SK-N-SH treated with all-trans-retinoic acid at 6 μM for 48 hours (cell line): Measurements from ENCODE around the gene ZNF415.

Experiments
- ATAC-seq: fragments of 200-7000 bp; cut with Tn5 transposase; 3 replicates; pipeline ENCODE4 v1.9.1; 2020; ENCODE audit warnings: mild to moderate bottlenecking, moderate library complexity
- ARNTL ChIP-seq: fragments of 450-650 bp; formaldehyde crosslinking; IDR thresholded peaks from 2 replicates; pipeline ENCODE4 v1.5.0; 2020; ENCODE audit warnings: low read depth, mild to moderate bottlenecking, moderate library complexity, borderline replicate concordance
- BACH2 ChIP-seq: fragments of 250-450 bp; sonication (Bioruptor Pico); IDR thresholded peaks from 2 replicates; pipeline ENCODE4 v1.9.0; 2021; ENCODE audit warnings: mild to moderate bottlenecking, borderline replicate concordance
- CSDC2 ChIP-seq: fragments of 250-450 bp; sonication (Bioruptor Pico); IDR thresholded peaks from 2 replicates; pipeline ENCODE4 v1.5.0; 2020; ENCODE audit warnings: mild to moderate bottlenecking, moderate library complexity
- ESRRG ChIP-seq: fragments of 250-450 bp; sonication (Bioruptor Pico); IDR thresholded peaks from 2 replicates; pipeline ENCODE4 v1.6.1; 2021; ENCODE audit warnings: mild to moderate bottlenecking
- GLIS3 ChIP-seq: fragments of 250-450 bp; sonication (Bioruptor Pico); IDR thresholded peaks from 2 replicates; pipeline ENCODE4 v1.5.0; 2020; ENCODE audit warnings: mild to moderate bottlenecking, moderate library complexity
- ISL1 ChIP-seq: fragments of 250-450 bp; sonication (Bioruptor Pico); IDR thresholded peaks from 2 replicates; pipeline ENCODE4 v2.1.2; 2022; ENCODE audit warnings: mild to moderate bottlenecking, moderate library complexity
- OSR1 ChIP-seq: fragments of 250-450 bp; sonication (Bioruptor Pico); IDR thresholded peaks from 2 replicates; pipeline ENCODE4 v1.8.0; 2022; ENCODE audit warnings: moderate library complexity, mild to moderate bottlenecking, inconsistent platforms
- PATZ1 ChIP-seq: fragments of 250-450 bp; sonication (Bioruptor Pico); IDR thresholded peaks from 2 replicates; pipeline ENCODE4 v1.8.0; 2020; ENCODE audit warnings: mild to moderate bottlenecking, moderate library complexity, borderline replicate concordance
- PPARA ChIP-seq: fragments of 250-450 bp; sonication (Bioruptor Pico); IDR thresholded peaks from 2 replicates; pipeline ENCODE4 v1.5.0; 2020; ENCODE audit warnings: mild to moderate bottlenecking, borderline replicate concordance
- RARB ChIP-seq: fragments of 250-450 bp; sonication (Bioruptor Pico); IDR thresholded peaks from 2 replicates; pipeline ENCODE4 v1.8.0; 2021; ENCODE audit warnings: mild to moderate bottlenecking, moderate library complexity
- SNAI2 ChIP-seq: fragments of 250-450 bp; sonication (Bioruptor Pico); IDR thresholded peaks from 2 replicates; pipeline ENCODE4 v1.5.0; 2020; ENCODE audit warnings: mild to moderate bottlenecking, moderate library complexity
- TCF4 ChIP-seq: fragments of 250-450 bp; sonication (Bioruptor Pico); IDR thresholded peaks from 2 replicates; pipeline ENCODE4 v1.8.0; 2021; ENCODE audit warnings: mild to moderate bottlenecking, moderate library complexity, borderline replicate concordance
- TOX ChIP-seq: fragments of 250-450 bp; sonication (Bioruptor Pico); IDR thresholded peaks from 2 replicates; pipeline ENCODE4 v1.8.0; 2021; ENCODE audit warnings: mild to moderate bottlenecking, moderate library complexity, borderline replicate concordance
- TSHZ2 ChIP-seq: fragments of 250-450 bp; sonication (Bioruptor Pico); IDR thresholded peaks from 2 replicates; pipeline ENCODE4 v1.5.0; 2020; ENCODE audit warnings: mild to moderate bottlenecking, moderate library complexity
- ZC3H10 ChIP-seq: fragments of 250-450 bp; sonication (Bioruptor Pico); IDR thresholded peaks from 2 replicates; pipeline ENCODE4 v1.5.1; 2021; ENCODE audit warnings: mild to moderate bottlenecking, moderate library complexity
- ZFP30 ChIP-seq: fragments of 450-650 bp; formaldehyde crosslinking; IDR thresholded peaks from 2 replicates; pipeline ENCODE4 v1.5.0; 2022; ENCODE audit warnings: mild to moderate bottlenecking, moderate library complexity
- ZNF565 ChIP-seq: fragments of 450-650 bp; formaldehyde crosslinking; conservative IDR thresholded peaks from 2 replicates; pipeline ENCODE4 v1.5.0; 2020; ENCODE audit warnings: low read depth, mild to moderate bottlenecking, moderate library complexity
- ZNF70 ChIP-seq: fragments of 450-650 bp; formaldehyde crosslinking; IDR thresholded peaks from 2 replicates; pipeline ENCODE4 v1.5.0; 2020; ENCODE audit warnings: mild to moderate bottlenecking, moderate library complexity
- ZNF8 ChIP-seq: fragments of 450-650 bp; formaldehyde crosslinking; IDR thresholded peaks from 2 replicates; pipeline ENCODE4 v1.5.0; 2020; ENCODE audit warnings: mild to moderate bottlenecking, moderate library complexity
- TF ChIP-seq, protein P1 (sequence below): fragments of 250-450 bp; sonication (Bioruptor Pico); IDR thresholded peaks from 2 replicates; pipeline ENCODE4 v1.5.1; 2021; ENCODE audit warnings: mild to moderate bottlenecking, moderate library complexity
- TF ChIP-seq, protein P2 (sequence below): fragments of 250-450 bp; sonication (Bioruptor Pico); IDR thresholded peaks from 2 replicates; pipeline ENCODE4 v1.8.0; 2021; ENCODE audit warnings: low read depth, mild to moderate bottlenecking, moderate library complexity, borderline replicate concordance

ZNF415 gene

GRCh38 chr19:53161123-53161522, 28.4 kb upstream of the ZNF415 start:
- no peak for TF ChIP-seq PATZ1 (CRISPR knock-in tag)
- TF ChIP-seq, protein P1, sequence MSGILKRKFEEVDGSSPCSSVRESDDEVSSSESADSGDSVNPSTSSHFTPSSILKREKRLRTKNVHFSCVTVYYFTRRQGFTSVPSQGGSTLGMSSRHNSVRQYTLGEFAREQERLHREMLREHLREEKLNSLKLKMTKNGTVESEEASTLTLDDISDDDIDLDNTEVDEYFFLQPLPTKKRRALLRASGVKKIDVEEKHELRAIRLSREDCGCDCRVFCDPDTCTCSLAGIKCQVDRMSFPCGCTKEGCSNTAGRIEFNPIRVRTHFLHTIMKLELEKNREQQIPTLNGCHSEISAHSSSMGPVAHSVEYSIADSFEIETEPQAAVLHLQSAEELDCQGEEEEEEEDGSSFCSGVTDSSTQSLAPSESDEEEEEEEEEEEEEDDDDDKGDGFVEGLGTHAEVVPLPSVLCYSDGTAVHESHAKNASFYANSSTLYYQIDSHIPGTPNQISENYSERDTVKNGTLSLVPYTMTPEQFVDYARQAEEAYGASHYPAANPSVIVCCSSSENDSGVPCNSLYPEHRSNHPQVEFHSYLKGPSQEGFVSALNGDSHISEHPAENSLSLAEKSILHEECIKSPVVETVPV (CRISPR knock-in tag) = no peak
- ATAC-seq = no peak

DNA sequence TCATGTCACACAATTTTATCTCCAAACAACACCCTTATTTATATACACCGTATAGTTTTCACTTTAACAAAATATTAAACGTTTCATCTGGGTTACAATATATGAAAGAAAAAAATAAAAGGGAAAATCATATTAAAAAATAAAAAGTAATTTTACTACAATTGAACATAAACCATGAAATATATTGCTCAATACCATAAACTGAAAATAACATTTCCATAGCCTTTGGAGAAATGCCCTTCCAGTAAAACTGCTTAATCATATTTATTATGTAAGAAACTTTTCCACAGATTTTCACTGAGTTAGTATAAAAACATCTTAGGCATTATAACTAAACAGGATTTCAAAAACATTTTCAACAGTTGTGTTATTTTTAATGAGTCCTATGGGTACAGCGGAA, 27.6 kb upstream of the ZNF415 start:
- ATAC-seq = no peak
- TF ChIP-seq PATZ1 (CRISPR knock-in tag) (no peak), BACH2 (CRISPR knock-in tag) (no peak), CSDC2 (CRISPR knock-in tag) (no peak), ISL1 (CRISPR knock-in tag) (no peak), ZC3H10 (CRISPR knock-in tag) (no peak), TOX (no peak), TCF4 (CRISPR knock-in tag) (no peak), RARB (CRISPR knock-in tag) (no peak), ESRRG (no peak)
- TF ChIP-seq, protein P2, sequence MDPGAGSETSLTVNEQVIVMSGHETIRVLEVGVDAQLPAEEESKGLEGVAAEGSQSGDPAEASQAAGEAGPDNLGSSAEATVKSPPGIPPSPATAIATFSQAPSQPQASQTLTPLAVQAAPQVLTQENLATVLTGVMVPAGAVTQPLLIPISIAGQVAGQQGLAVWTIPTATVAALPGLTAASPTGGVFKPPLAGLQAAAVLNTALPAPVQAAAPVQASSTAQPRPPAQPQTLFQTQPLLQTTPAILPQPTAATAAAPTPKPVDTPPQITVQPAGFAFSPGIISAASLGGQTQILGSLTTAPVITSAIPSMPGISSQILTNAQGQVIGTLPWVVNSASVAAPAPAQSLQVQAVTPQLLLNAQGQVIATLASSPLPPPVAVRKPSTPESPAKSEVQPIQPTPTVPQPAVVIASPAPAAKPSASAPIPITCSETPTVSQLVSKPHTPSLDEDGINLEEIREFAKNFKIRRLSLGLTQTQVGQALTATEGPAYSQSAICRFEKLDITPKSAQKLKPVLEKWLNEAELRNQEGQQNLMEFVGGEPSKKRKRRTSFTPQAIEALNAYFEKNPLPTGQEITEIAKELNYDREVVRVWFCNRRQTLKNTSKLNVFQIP (CRISPR knock-in tag) = no peak

- TF ChIP-seq SNAI2 (no peak), OSR1 (CRISPR knock-in tag) (no peak), ZFP30 (CRISPR knock-in tag) (no peak), TOX (no peak), TSHZ2 (CRISPR knock-in tag) (no peak), GLIS3 (CRISPR knock-in tag) (no peak), ZNF565 (CRISPR knock-in tag) (no peak), ARNTL (CRISPR knock-in tag) (no peak), ZNF70 (CRISPR knock-in tag) (no peak), BACH2 (CRISPR knock-in tag) (no peak), ZNF8 (CRISPR knock-in tag) (no peak), PPARA (CRISPR knock-in tag) (no peak), CSDC2 (CRISPR knock-in tag) (no peak), ISL1 (CRISPR knock-in tag) (no peak), RARB (CRISPR knock-in tag) (no peak)
- TF ChIP-seq, protein P2 (CRISPR knock-in tag) = no peak
- TF ChIP-seq, all 23 proteins: peak for 0
- peak; percentile 61 for ATAC-seq
Measured at GRCh38 chr19:53158119-53158656, 25.5 kb upstream of the ZNF415 start.
